ENCODE data around the gene DES. TPM values are rescaled to one million over a fixed set of nuclear protein-coding genes. Genes with fewer than 3 reads are reported as not detected.

The DES gene
- total and polyA plus RNA-seq, 4 donors, result 22.5 to 314 (median 213) TPM

DNA sequence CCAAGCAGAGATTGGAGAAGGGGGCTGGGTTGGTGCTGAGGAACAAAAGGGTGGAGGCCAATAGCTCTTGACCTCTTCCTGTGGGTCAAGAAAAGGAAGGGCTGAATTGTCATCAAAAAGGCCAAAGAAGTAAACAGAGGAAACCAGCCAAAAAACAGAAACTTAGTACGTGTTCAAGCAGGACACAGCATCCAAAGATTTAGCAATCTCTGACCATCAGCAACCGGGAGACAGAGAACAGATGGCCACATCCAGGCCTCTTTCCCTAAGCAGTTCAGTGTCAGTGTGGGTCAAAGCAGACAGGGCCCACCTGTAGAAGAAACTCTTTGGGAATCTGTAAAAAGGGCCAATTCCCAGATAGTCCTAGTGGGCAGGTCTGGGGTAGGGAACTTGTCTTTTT is 33.3 kb upstream of the DES start:
- H3K27ac ChIP-seq (ENCODE audit: low read depth in 1 of 2, low read length in 2 of 2), result no peak overlapping the region
- WGBS, 2 donors, result 82 to 89% methylated on average over 2 of the region's 2 CpGs
- peaks cover 0 to 4% of the 10 kb centered on the region in 2 donors for H3K36me3 ChIP-seq (ENCODE audit: control insufficient read depth in 1 of 2, insufficient read depth in 2 of 2, low read length in 1 of 2)
- no peaks in the 10 kb centered on the region for H3K27me3 ChIP-seq (ENCODE audit: control insufficient read depth in 1 of 2, insufficient read depth in 2 of 2, low read length in 1 of 2)
- no peaks in the 10 kb centered on the region for H3K9me3 ChIP-seq (ENCODE audit: control insufficient read depth, low read length)
- intact Hi-C loops (cut with DNase I), result loop anchor here (5.0 to 10.0 kb wide), 3 partner anchors 208 to 257 kb away; partner anchors contain the start of genes CNPPD1 (in 2 of the 2), RETREG2 (in 2 of the 2) and SLC23A3 (in 1 of the 2)
- no peak for ATAC-seq (ENCODE audit: low FRiP score)
- no peak overlapping the region for H3K4me3 ChIP-seq (ENCODE audit: low read length in 2 of 2)
- no peak for DNase-seq
- H3K4me1 ChIP-seq (ENCODE audit: control insufficient read depth in 1 of 2, insufficient read depth in 2 of 2, low read length in 2 of 2), result no peaks in the 10 kb centered on the region

DNA sequence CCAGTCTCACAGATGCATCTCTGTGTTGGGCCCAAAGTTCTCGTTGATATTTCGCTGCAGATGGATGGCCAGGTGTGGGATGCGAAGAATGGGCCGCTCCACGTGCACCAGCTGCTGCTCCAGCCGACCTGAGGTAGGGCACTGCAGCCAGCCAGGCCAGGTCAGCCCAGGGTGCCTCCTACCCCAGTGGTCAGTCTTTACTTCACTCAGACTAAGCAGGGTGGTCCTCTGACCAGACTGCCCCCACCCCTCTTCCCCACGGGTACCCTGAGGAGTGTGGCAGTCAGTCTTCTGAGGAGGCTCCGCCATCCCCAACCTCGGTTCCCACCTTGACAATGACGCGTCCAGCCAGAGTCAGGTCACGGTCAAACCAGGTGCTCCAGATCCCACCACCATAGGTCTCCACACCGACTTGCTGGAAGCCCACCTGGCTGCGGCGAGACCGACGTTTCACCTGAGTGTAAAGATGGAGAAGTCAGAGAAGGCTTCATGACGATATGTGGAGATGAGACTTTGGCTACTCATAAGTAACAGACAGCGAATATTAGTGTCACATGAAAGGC is 32.1 kb upstream of the DES start:
- peaks cover 0 to 4% of the 10 kb centered on the region in 2 donors for H3K36me3 ChIP-seq (ENCODE audit: control insufficient read depth in 1 of 2, insufficient read depth in 2 of 2, low read length in 1 of 2)
- no peaks in the 10 kb centered on the region for H3K4me1 ChIP-seq (ENCODE audit: control insufficient read depth in 1 of 2, insufficient read depth in 2 of 2, low read length in 2 of 2)
- ATAC-seq (ENCODE audit: low FRiP score) (no peak), DNase-seq (peak in 1 of 2 donors; percentile 77)
- no peak overlapping the region for H3K27ac ChIP-seq (ENCODE audit: low read depth in 1 of 2, low read length in 2 of 2)
- intact Hi-C loops (cut with DNase I), result loop anchor here (5.0 to 10.0 kb wide), 3 partner anchors 209 to 256 kb away; partner anchors contain the start of genes CNPPD1 (in 2 of the 2), RETREG2 (in 2 of the 2) and SLC23A3 (in 1 of the 2)
- WGBS, 2 donors, result 93 to 96% methylated on average over 19 of the region's 19 CpGs
- H3K9me3 ChIP-seq (ENCODE audit: control insufficient read depth, low read length), result no peaks in the 10 kb centered on the region
- H3K27me3 ChIP-seq (ENCODE audit: control insufficient read depth in 1 of 2, insufficient read depth in 2 of 2, low read length in 1 of 2), result no peaks in the 10 kb centered on the region
- no peak overlapping the region for H3K4me3 ChIP-seq (ENCODE audit: low read length in 2 of 2)

DNA sequence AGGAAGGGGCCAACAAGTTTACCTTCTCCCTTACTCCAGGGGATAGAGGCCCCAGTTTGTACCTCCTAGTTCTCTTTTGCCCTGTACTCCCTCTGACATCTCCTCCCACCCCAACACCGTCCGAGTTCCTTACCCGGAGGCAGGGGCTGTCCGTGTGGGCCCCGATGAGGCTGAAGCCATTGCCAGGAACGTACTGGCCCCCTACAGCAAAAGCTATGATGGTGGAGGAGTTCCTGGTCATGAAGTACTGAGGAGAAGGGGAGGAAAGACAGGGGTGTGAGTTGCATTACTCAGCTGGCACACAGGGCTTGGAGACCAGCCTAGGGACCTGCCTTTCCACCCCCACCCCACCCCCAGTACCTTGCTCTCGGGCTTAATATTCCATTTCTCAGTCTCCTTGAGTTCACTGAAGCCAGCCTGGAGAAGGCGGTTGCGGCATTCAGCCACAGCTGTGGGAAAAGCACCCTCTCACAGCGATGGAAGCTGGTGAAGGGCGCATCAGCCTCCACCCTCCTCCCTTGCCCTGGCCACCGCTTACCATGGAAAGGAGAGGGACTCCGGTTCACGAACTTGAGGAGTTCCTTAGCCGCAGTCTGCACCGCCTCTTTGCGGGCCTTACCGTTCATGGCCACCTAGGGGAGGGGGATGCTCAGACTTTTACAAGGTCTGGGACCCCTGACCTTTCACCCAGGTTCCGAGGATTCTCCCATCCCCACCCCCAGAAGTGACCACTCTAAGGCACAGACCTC is 31.5 kb upstream of the DES start:
- intact Hi-C loops (cut with DNase I), result loop anchor here (5.0 to 10.0 kb wide), 3 partner anchors 209 to 256 kb away; partner anchors contain the start of genes CNPPD1 (in 2 of the 2), RETREG2 (in 2 of the 2) and SLC23A3 (in 1 of the 2)
- H3K27me3 ChIP-seq (ENCODE audit: control insufficient read depth in 1 of 2, insufficient read depth in 2 of 2, low read length in 1 of 2), result no peaks in the 10 kb centered on the region
- H3K4me1 ChIP-seq (ENCODE audit: control insufficient read depth in 1 of 2, insufficient read depth in 2 of 2, low read length in 2 of 2), result no peaks in the 10 kb centered on the region
- H3K4me3 ChIP-seq (ENCODE audit: low read length in 2 of 2), result peak overlapping the region; percentile 86 to 91
- 31 to 33% methylated on average over 16 to 19 of the region's 19 CpGs for WGBS, 2 donors
- DNase-seq (no peak), ATAC-seq (ENCODE audit: low FRiP score) (no peak)
- H3K27ac ChIP-seq (ENCODE audit: low read depth in 1 of 2, low read length in 2 of 2), result peak overlapping the region in 1 of 2 donors; percentile 76
- no peaks in the 10 kb centered on the region for H3K9me3 ChIP-seq (ENCODE audit: control insufficient read depth, low read length)
- H3K36me3 ChIP-seq (ENCODE audit: control insufficient read depth in 1 of 2, insufficient read depth in 2 of 2, low read length in 1 of 2), result peaks cover 0 to 1% of the 10 kb centered on the region in 2 donors

- 0 to 1% methylated on average over 46 to 75 of the region's 76 CpGs for WGBS, 2 donors
- ATAC-seq (ENCODE audit: low FRiP score), result peak; percentile 90
- Histone ChIP-seq H3K4me3 (ENCODE audit: low read length in 2 of 2) (peak within 1 kb of the TSS; percentile 86 to 91), H3K27ac (ENCODE audit: low read depth in 1 of 2, low read length in 2 of 2) (peak within 1 kb of the TSS in 1 of 2 donors; percentile 76), H3K27me3 (ENCODE audit: control insufficient read depth in 1 of 2, insufficient read depth in 2 of 2, low read length in 1 of 2) (no peaks in the 10 kb centered on the region), H3K9me3 (ENCODE audit: control insufficient read depth, low read length) (no peaks in the 10 kb centered on the region), H3K4me1 (ENCODE audit: control insufficient read depth in 1 of 2, insufficient read depth in 2 of 2, low read length in 2 of 2) (no peaks in the 10 kb centered on the region), H3K36me3 (ENCODE audit: control insufficient read depth in 1 of 2, insufficient read depth in 2 of 2, low read length in 1 of 2) (no peaks in the 10 kb centered on the region)
- DNase-seq, result peak; percentile 95 to 98
- intact Hi-C loops (cut with DNase I), result loop anchor here (5.0 to 10.0 kb wide), 3 partner anchors 210 to 255 kb away; partner anchors contain the start of genes CNPPD1 (in 2 of the 2), RETREG2 (in 2 of the 2) and SLC23A3 (in 1 of the 2)
Measured at GRCh38 chr2:219387306-219388120, 30.7 kb upstream of the DES start, which contains the start of gene DNPEP. TSS of gene DNPEP (minus strand) at chr2:219387912. CDS start at chr2:219387794, 118 bp downstream.

- Histone ChIP-seq H3K4me1 (ENCODE audit: control insufficient read depth in 1 of 2, insufficient read depth in 2 of 2, low read length in 2 of 2) (no peaks in the 10 kb centered on the region), H3K9me3 (ENCODE audit: control insufficient read depth, low read length) (no peaks in the 10 kb centered on the region), H3K36me3 (ENCODE audit: control insufficient read depth in 1 of 2, insufficient read depth in 2 of 2, low read length in 1 of 2) (no peaks in the 10 kb centered on the region), H3K4me3 (ENCODE audit: low read length in 2 of 2) (no peak overlapping the region), H3K27me3 (ENCODE audit: control insufficient read depth in 1 of 2, insufficient read depth in 2 of 2, low read length in 1 of 2) (no peaks in the 10 kb centered on the region), H3K27ac (ENCODE audit: low read depth in 1 of 2, low read length in 2 of 2) (peak overlapping the region in 1 of 2 donors; percentile 7)
- intact Hi-C loops (cut with DNase I), result loop anchor here (5.0 to 10.0 kb wide), 3 partner anchors 211 to 254 kb away; partner anchors contain the start of genes CNPPD1 (in 2 of the 2), RETREG2 (in 2 of the 2) and SLC23A3 (in 1 of the 2)
- peak; percentile 94 for ATAC-seq (ENCODE audit: low FRiP score)
- peak; percentile 99 to 100 for DNase-seq
- WGBS, 2 donors, result 1 to 2% methylated on average over 46 to 78 of the region's 78 CpGs
Measured at GRCh38 chr2:219388121-219388906, 29.9 kb upstream of the DES start.

DNA sequence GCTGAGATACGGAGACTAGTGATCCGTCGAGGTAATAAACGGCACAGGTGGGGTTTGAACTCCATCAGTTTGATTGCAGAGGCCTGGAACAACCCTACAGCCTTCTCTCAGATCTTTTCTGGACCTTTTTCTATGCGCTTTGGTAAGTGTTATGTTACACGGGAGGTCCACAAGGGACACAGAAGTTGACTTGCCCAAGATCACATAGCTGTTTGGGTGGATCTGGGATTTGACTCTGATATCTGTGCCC is 29.3 kb upstream of the DES start:
- no peaks in the 10 kb centered on the region for H3K27me3 ChIP-seq (ENCODE audit: control insufficient read depth in 1 of 2, insufficient read depth in 2 of 2, low read length in 1 of 2)
- no peaks in the 10 kb centered on the region for H3K4me1 ChIP-seq (ENCODE audit: control insufficient read depth in 1 of 2, insufficient read depth in 2 of 2, low read length in 2 of 2)
- intact Hi-C loops (cut with DNase I), result loop anchor here (5.0 to 10.0 kb wide), 3 partner anchors 212 to 253 kb away; partner anchors contain the start of genes CNPPD1 (in 2 of the 2), RETREG2 (in 2 of the 2) and SLC23A3 (in 1 of the 2)
- H3K27ac ChIP-seq (ENCODE audit: low read depth in 1 of 2, low read length in 2 of 2), result peak overlapping the region in 1 of 2 donors; percentile 7
- 53% methylated on average over 6 of the region's 6 CpGs for WGBS, 2 donors
- ATAC-seq (ENCODE audit: low FRiP score) (no peak), DNase-seq (no peak)
- H3K36me3 ChIP-seq (ENCODE audit: control insufficient read depth in 1 of 2, insufficient read depth in 2 of 2, low read length in 1 of 2), result no peaks in the 10 kb centered on the region
- H3K4me3 ChIP-seq (ENCODE audit: low read length in 2 of 2), result no peak overlapping the region
- H3K9me3 ChIP-seq (ENCODE audit: control insufficient read depth, low read length), result no peaks in the 10 kb centered on the region

DNA sequence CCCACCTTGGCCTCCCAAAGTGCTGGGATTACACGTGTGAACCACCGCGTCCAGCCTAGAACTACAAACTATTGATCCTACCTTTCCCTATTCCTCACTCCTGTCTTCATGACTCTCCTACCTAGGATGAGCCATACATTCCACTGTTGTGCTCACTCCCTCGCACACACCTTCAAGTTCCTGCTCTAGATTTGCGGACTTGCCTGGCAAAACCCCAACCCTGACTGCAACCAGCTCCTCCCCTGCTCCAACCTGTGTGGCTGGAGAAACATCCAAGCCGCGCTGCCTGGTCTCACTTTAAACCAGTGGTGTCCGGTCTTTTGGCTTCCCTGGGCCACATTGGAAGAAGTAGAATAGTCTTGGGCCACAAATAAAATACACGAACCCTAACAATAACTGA is 25.4 kb upstream of the DES start:
- no peaks in the 10 kb centered on the region for H3K4me1 ChIP-seq (ENCODE audit: control insufficient read depth in 1 of 2, insufficient read depth in 2 of 2, low read length in 2 of 2)
- no peak overlapping the region for H3K4me3 ChIP-seq (ENCODE audit: low read length in 2 of 2)
- 89 to 90% methylated on average over 9 of the region's 9 CpGs for WGBS, 2 donors
- ATAC-seq (ENCODE audit: low FRiP score) (no peak), DNase-seq (peak in 1 of 2 donors; percentile 45)
- H3K36me3 ChIP-seq (ENCODE audit: control insufficient read depth in 1 of 2, insufficient read depth in 2 of 2, low read length in 1 of 2), result no peaks in the 10 kb centered on the region
- H3K9me3 ChIP-seq (ENCODE audit: control insufficient read depth, low read length), result no peaks in the 10 kb centered on the region
- no peaks in the 10 kb centered on the region for H3K27me3 ChIP-seq (ENCODE audit: control insufficient read depth in 1 of 2, insufficient read depth in 2 of 2, low read length in 1 of 2)
- intact Hi-C loops (cut with DNase I), result no loop called here
- H3K27ac ChIP-seq (ENCODE audit: low read depth in 1 of 2, low read length in 2 of 2), result no peak overlapping the region
